GM19035 (cell line): ENCODE results near the gene TACC3.
"Not testable (repeated sequence)": the region's sequence is repeated elsewhere in the genome, so short reads cannot be mapped to it uniquely, and the experiment has no call there.

Experiments used
- ATAC-seq: cut with Tn5 transposase; IDR thresholded peaks from one replicate; pipeline ENCODE4 v1.9.1; 2021; ENCODE audit not compliant: unreplicated experiment

Gene TACC3

DNA sequence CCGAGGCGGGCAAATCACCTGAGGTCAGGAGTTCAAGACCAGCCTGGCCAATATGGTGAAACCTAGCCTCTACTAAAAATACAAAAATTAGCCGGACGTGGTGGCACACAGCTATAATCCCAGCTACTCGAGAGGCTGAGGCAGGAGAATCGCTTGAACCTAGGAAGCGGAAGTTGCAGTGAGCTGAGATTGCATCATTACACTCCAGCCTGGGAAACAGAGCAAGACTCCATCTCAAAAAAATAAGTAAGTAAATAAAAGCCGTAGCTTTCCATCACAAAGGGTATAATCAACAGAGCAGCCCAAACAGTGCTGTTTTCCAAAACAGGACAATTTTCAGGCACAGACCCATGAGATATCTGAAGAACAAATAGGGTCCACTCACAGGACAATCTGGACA is 19.6 kb upstream of the TACC3 start:
- not testable (repeated sequence) for ATAC-seq

DNA sequence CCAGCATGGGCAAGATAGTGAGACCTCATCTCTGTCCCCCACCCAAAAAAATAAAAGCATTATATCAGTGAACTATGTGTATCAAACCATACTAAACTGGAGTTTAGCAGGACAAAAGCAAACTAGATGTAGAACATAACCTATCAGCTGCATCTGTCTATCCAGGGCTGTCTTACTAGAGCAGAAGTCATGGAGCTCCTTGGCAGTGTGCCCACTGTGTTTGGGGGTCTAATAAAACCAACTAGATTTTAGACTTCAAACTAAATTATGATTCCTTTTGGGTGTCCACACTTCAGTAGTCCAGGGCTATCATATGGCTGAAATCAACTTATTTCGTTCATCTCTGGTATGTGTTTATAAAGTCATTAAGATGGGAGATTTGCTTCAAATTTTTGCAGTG is 17.5 kb upstream of the TACC3 start:
- ATAC-seq = no peak

DNA sequence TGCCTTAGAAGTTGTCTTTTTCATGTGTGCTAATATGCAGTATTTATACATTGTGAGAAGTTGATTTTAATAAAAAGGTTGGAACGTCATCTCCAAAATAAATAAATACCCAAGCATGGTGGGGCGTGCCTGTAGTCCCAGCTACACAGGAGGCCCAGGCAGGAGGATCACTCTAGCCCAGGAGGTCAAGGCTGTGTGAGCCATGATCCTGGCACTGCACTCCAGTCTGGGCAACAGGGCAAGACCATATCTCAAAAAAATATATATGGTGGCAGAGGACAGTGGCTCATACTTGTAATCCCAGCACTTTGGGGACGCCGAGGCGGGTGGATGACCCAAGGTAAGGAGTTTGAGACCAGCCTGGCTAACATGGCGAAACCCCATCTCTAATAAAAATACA is 15.6 kb upstream of the TACC3 start:
- ATAC-seq = no peak

DNA sequence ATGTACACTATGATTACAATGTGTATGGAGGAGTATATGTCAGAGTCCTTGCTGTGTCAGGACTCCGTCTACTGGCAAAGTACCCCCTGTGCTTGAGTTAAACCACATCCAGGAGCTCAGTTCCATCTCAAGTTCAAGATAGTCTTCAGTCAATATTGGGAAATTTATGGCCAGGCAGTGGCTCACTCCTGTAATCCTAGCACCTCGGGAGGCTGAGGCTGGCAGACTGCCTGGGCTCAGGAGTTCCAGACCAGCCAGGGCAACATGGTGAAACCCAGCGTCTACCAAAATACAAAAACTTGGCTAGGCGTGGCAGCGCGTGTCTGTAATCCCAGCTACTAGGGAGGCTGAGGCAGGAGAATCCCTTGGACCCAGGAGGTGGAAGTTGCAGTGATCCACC is 15.0 kb upstream of the TACC3 start:
- ATAC-seq = no peak

DNA sequence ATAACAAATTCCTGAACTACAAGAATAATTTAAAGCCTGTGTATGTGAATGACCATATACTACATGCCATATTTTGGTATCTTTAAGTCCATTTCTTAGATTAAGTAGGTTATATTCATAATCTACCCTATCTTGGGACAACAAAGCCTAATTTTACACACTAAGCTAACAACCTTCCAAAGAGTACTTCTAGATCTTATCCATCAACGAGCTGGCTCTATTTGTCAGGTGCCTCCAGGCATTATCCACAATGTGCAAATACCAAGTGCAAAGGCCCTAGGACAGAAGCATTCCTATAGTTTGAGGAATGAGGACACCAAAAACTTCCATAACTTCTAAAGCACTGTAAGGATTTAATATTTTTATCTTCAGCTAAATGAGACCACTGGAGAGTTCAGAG is 12.7 kb upstream of the TACC3 start:
- ATAC-seq = no peak

DNA sequence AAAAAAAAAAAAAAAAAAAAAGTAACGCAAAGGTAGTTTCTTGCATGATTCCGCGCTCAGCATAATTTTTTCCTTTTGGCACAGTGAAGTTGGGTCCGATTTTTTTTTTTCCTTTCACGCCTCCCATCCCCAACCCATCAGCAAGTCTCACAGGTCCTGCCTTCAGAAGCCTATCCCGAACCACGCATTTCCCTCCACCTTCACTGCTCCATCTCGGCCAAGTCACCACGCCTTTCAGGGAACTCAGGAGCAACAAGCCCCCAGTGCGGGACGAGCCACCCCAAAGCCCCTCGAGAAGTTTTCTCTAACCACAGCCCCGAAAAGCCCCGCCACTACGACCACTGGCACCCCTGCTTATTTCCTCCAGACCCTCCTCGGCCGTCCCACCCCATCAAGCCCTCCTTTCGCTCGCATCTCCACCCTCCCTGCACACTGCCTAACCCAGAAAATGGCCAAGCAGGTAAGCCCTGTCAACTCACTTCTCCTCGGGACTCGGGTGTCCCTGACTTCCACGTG is 10.2 kb upstream of the TACC3 start:
- ATAC-seq = no peak

DNA sequence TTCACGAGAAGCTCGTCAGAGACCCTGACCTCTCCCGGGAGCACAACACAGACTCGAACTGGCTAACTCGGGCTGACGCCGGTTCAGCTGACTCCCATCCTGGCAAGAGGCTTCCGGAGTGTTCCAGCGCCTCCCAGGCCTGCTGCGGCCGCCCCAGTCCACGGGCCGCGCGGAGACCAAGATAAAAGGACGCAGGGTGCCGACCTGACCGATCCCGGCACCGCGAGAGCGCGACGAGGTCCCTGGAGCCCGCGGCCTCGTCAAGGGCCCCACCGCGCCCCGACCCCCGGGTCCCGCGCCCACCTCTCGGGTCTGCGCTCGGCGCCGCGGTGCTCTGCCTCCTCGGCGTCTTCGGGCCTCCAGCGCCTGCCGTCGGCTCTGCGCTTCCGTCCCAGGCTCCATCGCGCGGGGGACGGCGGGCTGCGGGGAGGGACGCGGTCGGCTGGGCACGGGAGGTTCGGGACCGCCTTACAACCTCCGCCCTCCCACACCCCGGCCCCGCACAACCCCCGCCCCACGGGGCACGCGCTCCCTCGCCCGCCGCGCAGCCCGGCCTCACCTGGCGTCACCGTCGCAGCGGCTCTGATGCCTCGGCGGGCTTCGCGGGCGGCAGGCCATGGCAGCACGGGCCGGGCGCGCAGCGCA is 9.6 kb upstream of the TACC3 start:
- peak; percentile 16 for ATAC-seq

DNA sequence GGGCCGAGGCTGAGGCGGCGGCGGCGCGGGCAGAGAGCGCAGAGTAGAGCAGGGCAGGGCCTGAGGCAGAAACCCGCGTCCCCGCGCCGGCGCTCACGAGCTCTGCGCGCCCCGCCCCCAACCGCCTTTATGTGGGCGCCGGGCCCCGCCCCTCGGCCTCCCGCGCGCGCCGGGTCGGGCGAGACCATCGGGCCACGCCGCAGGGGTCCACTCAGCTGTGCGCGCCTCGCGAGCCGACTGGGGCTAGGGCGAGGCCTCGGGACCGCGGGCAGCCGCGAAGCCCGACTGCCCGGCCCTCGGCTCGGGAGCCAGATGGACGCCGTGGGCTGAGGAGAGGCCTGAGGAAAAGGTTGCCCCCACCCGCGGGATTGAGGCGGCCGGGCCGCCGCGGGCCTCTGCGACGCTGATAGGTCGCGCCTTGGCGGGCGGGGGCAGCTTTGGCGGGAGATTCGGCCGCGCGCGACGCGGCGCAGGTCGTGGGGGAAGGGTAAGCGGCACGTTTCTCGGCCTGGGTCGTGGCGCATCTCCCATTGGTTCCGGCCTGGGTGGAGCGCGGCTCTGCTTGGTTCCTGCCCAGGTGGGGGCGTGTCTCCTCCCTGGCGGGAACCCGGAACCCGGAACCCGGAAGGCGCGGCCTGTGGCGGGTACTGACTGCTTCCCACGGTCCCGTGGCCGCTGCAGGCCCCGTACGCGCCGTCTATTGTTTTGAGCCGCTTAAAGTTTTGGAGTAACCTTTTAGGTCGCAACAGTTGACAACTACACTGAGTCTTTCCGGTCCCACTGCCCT is 8.9 kb upstream of the TACC3 start, which contains the start of gene SLBP:
Gene SLBP, minus strand, starts transcription at position 104 of the 787 bp plus-strand sequence. CDS start 131 bp downstream, outside the sequence.
- peak; percentile 73 for ATAC-seq

DNA sequence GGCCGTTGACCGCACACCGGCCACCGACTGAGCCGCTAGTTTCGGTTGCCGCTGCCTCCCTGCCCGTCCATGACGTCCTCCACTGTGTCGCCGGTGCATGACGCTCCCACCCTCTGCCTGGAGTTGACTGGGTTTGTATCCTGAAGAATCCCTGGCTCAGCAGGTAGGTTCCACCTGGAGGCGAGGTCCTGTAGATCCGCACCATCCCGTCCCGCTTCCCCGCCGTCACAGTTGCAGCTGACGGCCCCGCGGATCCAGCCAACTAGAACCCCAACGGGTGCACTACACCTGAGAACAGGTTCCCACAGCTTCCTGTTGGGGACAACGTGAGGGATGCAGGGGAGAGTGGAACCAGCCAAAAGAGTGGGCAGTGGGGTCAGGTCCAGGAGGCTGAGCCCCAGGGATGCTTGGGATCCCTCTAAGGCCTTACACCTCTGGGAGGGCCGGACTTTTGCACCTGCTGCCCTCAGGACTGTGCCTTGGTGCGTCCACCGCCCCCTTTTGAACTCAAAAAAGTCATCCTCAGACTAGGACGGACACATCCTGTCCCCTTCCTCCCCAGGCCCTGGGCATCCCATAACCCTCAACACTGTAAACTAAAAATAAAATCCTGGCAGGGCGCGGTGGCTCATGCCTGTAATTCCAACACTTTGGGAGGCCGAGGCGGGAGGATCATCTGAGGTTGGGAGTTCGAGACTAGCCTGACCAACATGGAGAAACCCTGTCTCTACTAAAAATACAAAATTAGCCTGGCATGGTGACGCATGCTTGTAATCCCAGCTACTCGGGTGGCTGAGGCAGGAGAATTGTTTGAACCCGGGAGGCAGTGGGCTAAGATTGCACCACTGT is 8.1 kb upstream of the TACC3 start:
- no peak for ATAC-seq

DNA sequence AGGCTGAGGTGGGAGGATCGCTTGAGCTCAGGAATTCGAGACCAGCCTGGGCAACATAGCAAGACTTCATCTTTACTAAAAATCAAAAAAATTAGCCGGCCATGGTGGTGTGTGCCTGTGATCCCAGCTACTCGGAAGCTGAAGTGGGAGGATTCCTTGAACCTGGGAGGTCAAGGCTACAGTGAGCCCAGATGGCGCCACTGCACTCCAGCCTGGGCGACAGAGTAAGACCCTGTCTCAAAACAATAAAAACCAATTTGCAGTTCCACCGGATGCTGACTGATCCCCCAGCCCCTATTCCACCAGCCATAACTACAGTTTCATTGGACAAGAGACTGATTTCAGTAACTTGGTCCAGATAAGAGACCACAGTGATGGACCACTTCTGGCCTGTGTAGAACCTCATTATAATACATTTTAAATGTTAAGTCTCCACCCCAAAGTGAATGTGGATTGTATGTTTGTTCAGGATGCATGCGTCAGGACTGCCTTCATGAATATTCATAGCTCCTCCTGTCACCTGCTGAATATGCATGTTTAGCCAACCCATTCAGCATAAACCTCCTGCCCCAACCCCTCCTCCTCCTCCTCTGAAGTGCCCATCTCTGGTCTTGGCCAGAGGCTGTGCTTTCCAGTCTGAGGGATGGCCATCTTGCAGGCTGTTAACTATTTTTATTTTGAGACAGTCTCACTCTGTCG is 6.9 kb upstream of the TACC3 start:
- ATAC-seq = no peak

DNA sequence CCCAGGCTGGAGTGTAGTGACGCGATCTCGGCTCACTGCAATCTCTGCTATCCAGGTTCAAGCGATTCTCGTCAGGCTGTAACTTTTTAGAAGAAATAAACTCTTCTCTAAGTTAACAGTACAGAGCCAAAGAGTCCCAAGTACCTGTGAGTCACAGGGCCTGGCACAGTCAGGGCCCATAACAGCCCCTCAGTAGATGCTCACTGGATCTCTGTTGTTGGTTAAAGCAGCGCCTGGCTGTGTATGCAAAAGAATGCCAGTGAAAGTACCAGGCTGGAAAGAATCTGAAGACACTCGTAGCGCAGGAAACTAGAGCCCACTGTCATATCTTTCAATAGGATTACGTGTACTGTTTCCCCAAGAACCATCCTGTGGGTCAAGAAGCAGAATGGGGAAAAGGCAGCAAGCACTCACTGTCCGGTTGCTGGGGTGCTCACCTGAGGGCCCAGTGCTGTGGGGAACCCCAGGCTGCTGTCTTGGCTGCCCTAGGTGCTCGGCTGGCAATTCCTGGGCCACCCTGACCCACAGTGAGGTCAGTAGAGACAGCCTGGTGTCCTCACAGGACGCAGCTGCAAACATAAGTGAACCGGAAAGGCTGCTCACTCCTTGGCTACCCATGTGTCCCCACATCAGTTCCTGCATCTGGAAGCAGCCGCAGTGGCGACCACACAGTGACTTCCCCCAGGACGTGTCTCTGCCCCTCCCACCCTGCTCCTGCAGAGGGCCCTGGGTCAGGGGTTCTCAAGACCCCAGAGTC is 6.1 kb upstream of the TACC3 start:
- ATAC-seq = no peak

DNA sequence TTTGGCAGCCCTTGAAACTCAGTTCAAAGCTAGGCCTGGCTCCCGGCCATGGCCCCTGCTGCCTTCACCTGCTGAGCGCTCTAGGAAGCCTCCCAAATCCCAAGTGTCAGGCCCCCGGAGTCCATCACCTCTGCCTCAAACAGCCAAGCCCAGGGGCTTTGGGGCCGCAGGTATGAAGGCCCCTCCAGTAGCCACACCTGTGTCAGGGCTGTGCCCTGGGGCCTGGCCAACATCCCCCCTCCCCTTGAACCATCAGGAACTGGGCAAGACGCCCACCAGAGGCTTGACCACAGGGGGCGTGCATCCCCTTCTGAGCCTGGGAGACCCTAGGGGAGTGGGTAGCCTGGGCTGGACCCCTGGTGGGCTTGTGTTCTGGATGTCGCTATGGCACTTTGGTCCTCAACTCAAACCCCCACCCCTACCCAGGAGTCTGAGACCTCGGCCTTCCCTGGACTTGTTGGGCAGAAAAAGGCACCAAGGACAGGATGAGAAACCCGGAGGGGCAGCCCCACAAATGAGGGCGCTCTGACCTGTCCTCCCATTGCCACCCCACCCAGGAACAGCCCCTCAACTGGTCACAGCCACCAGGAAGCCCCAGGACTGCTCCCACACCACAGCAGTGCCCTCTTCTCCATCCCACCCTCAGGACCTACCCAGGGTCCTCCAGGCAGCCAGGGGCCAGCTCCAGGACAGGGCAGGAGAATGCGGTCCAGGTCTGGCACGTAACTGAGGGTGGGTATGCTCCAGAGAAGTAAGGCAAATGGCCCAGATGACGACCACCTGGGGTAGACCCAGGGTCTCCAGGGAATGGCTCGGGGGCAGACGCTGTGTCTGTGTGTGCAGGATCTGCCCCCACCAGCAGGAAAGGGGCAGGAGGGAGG is 5.0 kb upstream of the TACC3 start:
- ATAC-seq = no peak

DNA sequence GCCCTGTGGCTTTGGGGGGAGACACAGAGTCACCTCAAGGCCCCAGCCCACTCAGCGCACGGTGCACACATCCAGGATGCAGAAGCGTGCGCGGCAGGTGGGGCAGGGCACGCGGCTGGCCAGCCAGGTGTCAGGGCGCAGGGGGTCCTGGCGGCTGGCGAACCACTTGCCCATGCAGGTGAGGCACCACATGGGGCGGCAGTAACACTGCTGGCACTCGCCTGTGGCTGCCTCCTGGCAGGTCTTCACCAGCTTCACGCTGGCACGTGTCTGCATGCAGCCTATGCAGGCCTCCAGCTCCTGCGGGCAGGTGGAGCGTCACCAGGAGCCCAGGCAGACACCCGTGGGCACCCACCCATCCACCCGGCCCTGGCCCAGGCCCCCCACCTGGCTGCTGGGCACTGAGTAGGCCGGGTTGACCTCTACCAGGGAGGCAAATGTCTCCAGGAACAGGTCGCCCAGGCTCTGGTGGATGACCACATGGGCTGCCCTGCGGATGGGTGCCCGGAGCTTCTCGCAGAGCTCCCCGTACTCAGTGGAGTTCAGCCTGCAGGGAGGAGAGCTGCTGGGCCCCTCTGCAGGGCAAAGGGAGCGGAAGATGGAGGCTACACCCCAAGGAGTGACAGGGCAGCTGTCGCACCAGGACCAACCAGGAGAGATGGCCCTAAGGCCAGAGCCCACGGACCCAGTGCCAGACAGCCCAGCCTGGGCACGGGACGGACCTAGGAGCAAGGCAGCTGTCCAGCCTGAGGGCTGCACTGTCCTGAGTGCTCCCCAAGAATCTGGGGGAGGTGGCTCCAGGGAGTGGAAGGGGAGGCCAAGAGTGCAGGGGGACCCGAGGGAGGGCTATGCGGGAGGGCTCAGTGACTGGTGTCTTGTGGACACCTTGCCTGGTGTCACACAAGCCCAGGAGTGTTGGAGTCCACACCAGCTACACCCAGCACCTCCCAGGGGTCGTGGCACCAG is 3.9 kb upstream of the TACC3 start:
- ATAC-seq = no peak

DNA sequence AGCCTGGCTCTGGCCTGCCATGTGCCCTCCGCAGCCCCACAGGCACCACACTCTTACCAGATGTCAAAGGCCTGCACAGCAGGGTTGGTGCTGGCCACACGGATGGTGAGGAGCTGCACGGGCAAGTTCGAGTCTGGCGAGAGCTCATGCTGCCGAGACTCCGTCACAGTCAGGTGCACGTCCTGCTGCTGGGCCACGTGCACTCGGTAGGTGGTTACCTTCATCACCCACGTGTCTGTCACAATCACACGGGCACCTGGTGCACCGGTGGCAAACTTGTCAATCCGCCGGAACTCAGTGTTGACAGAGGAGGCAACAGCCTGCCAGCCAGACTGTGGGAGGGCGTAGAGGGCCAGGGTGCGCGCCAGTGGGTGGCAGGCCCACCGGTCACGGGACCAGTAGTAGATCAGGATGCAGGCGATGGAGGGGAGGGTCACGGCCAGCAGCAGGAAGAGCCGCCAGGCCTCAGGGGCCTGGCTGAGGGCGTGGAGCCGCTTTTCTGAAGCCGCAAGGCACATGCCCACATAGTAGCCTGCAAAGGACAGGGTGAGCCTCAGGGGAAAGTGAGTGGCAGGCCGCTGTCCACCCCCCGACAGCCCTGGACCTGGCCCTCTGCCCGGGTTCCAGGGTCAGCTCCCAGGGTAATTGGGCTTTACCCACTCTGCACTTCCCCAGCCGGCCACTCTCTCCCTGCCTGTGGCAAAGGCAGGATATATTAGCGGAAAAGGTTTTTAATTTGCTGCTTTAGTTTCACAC is 3.0 kb upstream of the TACC3 start:
- no peak for ATAC-seq

DNA sequence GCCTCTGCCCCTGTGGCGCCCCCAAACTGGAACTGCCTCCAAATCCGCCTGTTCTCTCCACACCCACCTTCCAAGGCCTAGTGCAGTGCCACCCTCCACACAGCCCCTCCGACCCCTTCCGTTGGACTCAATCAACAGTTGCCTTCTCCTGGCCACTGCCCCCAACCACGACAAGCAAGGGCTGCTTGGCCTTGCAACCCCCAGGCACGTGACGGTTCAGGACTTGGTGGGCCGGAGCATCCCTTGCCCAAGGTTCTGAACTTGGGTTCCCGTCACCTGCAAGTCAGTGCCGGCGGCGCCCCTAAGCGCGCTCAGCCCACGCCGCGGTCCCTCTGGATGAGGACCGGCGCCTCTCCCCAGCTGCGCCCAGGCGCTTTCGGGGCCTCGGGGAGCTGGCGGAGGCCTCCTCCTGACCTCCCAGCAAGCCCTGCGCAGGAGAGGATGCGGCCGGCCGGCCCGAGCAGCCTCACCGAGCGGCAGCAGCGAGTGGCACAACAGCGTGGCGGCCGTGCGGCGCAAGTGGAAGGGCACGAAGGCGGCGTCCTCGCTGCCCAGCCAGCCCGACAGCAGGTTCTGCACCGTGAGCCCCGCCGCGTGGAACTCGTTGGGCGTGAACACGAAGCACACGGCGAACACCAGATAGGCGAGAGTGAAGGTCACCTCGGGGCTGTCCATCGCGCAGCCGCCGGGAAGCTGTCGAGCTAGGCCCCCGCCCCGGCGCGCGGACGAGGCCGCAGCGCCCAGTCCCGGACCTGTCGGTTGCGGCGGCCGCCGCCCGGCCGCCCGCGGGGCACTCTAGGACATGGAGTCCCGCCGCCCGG is 948 bp upstream of the TACC3 start:
- peak; percentile 27 for ATAC-seq
